T-cell (primary cell): ENCODE measurements around the gene MN1. TPM values are rescaled to one million over a fixed set of nuclear protein-coding genes. Genes with fewer than 3 reads are reported as not detected.

ENCODE experiments used
- ATAC-seq, 4 experiments: fragments of 200-7000 bp in 3 of 4; fragments of 150-1000 bp in 1 of 4; cut with Tn5 transposase; replicated peaks in 1 of 4; 1 replicate in 3 of 4; 2 replicates in 1 of 4; pipeline ENCODE4 v1.10.0; 2021; ENCODE audit warnings: moderate library complexity in 3 of 4, mild to moderate bottlenecking in 2 of 4, moderate number of reproducible peaks in 1 of 4
- CTCF ChIA-PET, 2 donors: fragments of 300-600 bp; sonication (Branson Sonifier 250); formaldehyde crosslinking; loops; one replicate each; lab custom pipeline; 2022; ENCODE audit warnings: antibody characterized with exemption in 2 of 2; lab: Charles Lee
- POLR2A ChIA-PET, 2 donors: fragments of 300-600 bp; sonication (Branson Sonifier 250); formaldehyde crosslinking; loops; one replicate each; lab custom pipeline; 2022; ENCODE audit warnings: antibody characterized with exemption in 2 of 2; lab: Charles Lee
- DNase-seq, 35 experiments: peaks; one replicate each; pipeline versions ENCODE4 v3.0.0 to v3.0.0-alpha.2; 2013 to 2023
- H3K27ac ChIP-seq: one replicate; pipeline ENCODE4 v1.5.1; 2013; ENCODE audit warnings: low read length
- H3K27me3 ChIP-seq, 2 experiments: replicated peaks in 1 of 2; 1 replicate in 1 of 2; 2 replicates in 1 of 2; pipeline versions ENCODE4 v1.6.1 to v1.7.0; 2013; ENCODE audit warnings: low read length in 1 of 2, mixed read lengths in 1 of 2; ENCODE audit not compliant: control insufficient read depth in 2 of 2, insufficient read depth in 2 of 2; ENCODE audit errors: extremely low read depth in 1 of 2
- H3K36me3 ChIP-seq, 2 donors: 1 replicate in 1 of 2; 2 replicates in 1 of 2; pipeline versions ENCODE4 v1.6.1 to v1.7.0; 2013; ENCODE audit warnings: low read length in 1 of 2; ENCODE audit not compliant: control insufficient read depth in 2 of 2, insufficient read depth in 1 of 2; ENCODE audit errors: extremely low read depth in 1 of 2
- H3K4me1 ChIP-seq, 2 experiments: 1 replicate in 1 of 2; 2 replicates in 1 of 2; pipeline versions ENCODE4 v1.6.1 to v1.7.0; 2013; ENCODE audit warnings: low read length in 2 of 2, mixed read lengths in 1 of 2; ENCODE audit not compliant: insufficient read depth in 2 of 2, control insufficient read depth in 1 of 2; ENCODE audit errors: extremely low read depth in 1 of 2
- H3K4me3 ChIP-seq, 2 donors: 1 replicate in 1 of 2; 2 replicates in 1 of 2; pipeline versions ENCODE4 v1.5.1 to v1.7.0; 2013; ENCODE audit warnings: mild to moderate bottlenecking in 2 of 2, low read length in 1 of 2, moderate library complexity in 1 of 2; ENCODE audit not compliant: control insufficient read depth in 1 of 2; ENCODE audit errors: extremely low read depth in 1 of 2
- H3K9me3 ChIP-seq: 2 replicates; pipeline ENCODE4 v1.7.0; 2013
- H3K27ac Mint-ChIP-seq, 2 donors: one replicate each; pipeline ENCODE4 v1.8.0; 2020 to 2021; ENCODE audit warnings: mild to moderate bottlenecking in 2 of 2, mixed read lengths in 2 of 2
- H3K27me3 Mint-ChIP-seq, 2 donors: one replicate each; pipeline ENCODE4 v1.8.0; 2021 to 2022; ENCODE audit warnings: mixed read lengths in 2 of 2
- H3K36me3 Mint-ChIP-seq: one replicate; pipeline ENCODE4 v1.8.0; 2021; ENCODE audit warnings: mixed read lengths
- H3K4me1 Mint-ChIP-seq, 3 donors: one replicate each; pipeline ENCODE4 v1.8.0; 2020 to 2022; ENCODE audit warnings: mixed read lengths in 3 of 3, mild to moderate bottlenecking in 1 of 3
- H3K4me3 Mint-ChIP-seq, 3 donors: one replicate each; pipeline ENCODE4 v1.8.0; 2020 to 2022; ENCODE audit warnings: mild to moderate bottlenecking in 3 of 3, mixed read lengths in 3 of 3, moderate library complexity in 3 of 3
- H3K9me3 Mint-ChIP-seq, 3 donors: one replicate each; pipeline ENCODE4 v1.8.0; 2020 to 2022; ENCODE audit warnings: mixed read lengths in 3 of 3
- WGBS: methylation state at CpG from one replicate; pipeline ENCODE4 v1.1.5; 2013; ENCODE audit warnings: missing lambda C conversion rate; ENCODE audit not compliant: insufficient coverage; 5-methylcytosine and 5-hydroxymethylcytosine counted together
- total RNA-seq, 35 experiments: library from RNA in 6 of 35; stranded (reverse) in 6 of 35; fragments of 120-200 nt in 1 of 35; gene quantifications; one replicate each; pipeline versions ENCODE4 v1.2.1 to v1.2.4 and lab custom pipeline; 2013 to 2026

The MN1 gene
- total RNA-seq, 5 donors from 2014 or later (not counting 1 experiment from before 2014, with no cell fraction given): 0.22 to 0.43 (median 0.32) TPM

DNA sequence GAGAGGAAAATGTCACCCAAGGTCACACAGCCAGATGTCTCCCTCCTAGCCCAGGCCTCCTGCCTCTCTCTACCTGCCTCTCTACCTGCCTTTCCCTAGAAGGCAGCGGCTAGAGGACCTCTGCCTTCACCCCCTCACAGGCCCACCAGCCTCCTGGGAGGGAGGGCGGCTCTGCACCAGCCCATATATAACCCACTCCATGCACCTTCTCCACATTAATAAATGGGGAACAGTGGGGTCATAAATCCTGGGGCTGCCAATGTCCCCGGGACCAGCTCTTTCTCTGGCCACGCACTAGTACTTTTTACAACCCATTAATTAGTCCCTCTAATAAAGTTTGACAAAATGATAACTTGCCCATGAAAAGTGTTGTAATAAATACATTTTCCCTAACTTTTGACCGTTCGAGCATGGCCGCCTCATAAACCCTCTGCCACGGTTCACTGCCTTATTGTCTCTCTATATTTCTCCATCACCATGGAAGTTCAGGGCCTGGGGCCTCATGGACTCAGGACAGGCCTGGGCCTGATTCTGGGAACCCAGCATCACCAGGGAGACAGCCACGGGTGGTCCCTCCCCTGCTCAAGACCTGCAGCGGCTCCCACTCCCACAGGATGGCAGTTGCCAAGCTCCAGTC lies 102.1 kb downstream of the MN1 start:
- ChIA-PET CTCF (no interaction called here), POLR2A (interaction anchor here in 1 of 2 donors (0.6 kb wide), 1 partner anchor 1269 kb away, joined by 3 read pairs; no protein-coding TSS in a partner anchor)
- ATAC-seq: no peak
- Histone ChIP-seq H3K4me3 (no peak overlapping the region), H3K4me1 (no peaks in the 10 kb centered on the region), H3K27me3 (peaks cover 0 to 8% of the 10 kb centered on the region in 2 experiments), H3K9me3 (no peaks in the 10 kb centered on the region), H3K36me3 (no peaks in the 10 kb centered on the region), H3K27ac (no peak overlapping the region)
- Mint-ChIP-seq H3K9me3 (peaks cover 6 to 13% (median 9%) of the 10 kb centered on the region in 3 donors), H3K27me3 (no peaks in the 10 kb centered on the region), H3K4me1 (no peaks in the 10 kb centered on the region), H3K4me3 (no peak overlapping the region), H3K36me3 (no peaks in the 10 kb centered on the region), H3K27ac (no peak overlapping the region)
- 83% methylated on average over 4 of the region's 10 CpGs for WGBS
- DNase-seq: no peak

GRCh38 chr22:27698813-27699212 lies 102.7 kb downstream of the MN1 start:
- Mint-ChIP-seq H3K27ac (no peak overlapping the region), H3K27me3 (peaks cover 0 to 4% of the 10 kb centered on the region in 2 donors), H3K4me3 (no peak overlapping the region), H3K36me3 (no peaks in the 10 kb centered on the region), H3K9me3 (peaks cover 6 to 13% (median 9%) of the 10 kb centered on the region in 3 donors), H3K4me1 (no peaks in the 10 kb centered on the region)
- H3K27me3 ChIP-seq: peaks cover 0 to 10% of the 10 kb centered on the region in 2 experiments
- H3K27ac ChIP-seq: no peak overlapping the region
- H3K4me1 ChIP-seq: no peaks in the 10 kb centered on the region
- no peaks in the 10 kb centered on the region for H3K9me3 ChIP-seq
- DNase-seq: no peak
- no peaks in the 10 kb centered on the region for H3K36me3 ChIP-seq
- H3K4me3 ChIP-seq: no peak overlapping the region
- CTCF ChIA-PET: no interaction called here
- POLR2A ChIA-PET: no interaction called here
- ATAC-seq: no peak
- WGBS: 55% methylated on average over 4 of the region's 5 CpGs

Other genes starting within 250 kb of the MN1 start
- 10 to 100 TPM; 58.3 to 67.2 (median 65.9) TPM for gene PITPNB, start 117.5 kb upstream of the MN1 start, total RNA-seq